Neural progenitor cell (in vitro differentiated cells): ENCODE data around the gene OGN. TPM values are rescaled to one million over a fixed set of nuclear protein-coding genes. Genes with fewer than 3 reads are reported as not detected.

Experiments used
- DNase-seq: peaks from one replicate; pipeline ENCODE4 v3.0.0-alpha.2; 2016; ENCODE audit warnings: low spot score
- H2AFZ ChIP-seq: fragments of 200-600 bp; sonication (generic); replicated peaks from 2 replicates; pipeline ENCODE4 v1.6.1; 2016; ENCODE audit warnings: antibody characterized with exemption
- H3F3A ChIP-seq: fragments of 200-600 bp; sonication (generic); 2 replicates; pipeline ENCODE4 v1.6.1; 2016; ENCODE audit warnings: antibody characterized with exemption, low read depth
- H3K27ac ChIP-seq: fragments of 200-600 bp; sonication (generic); 2 replicates; pipeline ENCODE4 v1.5.1; 2016; ENCODE audit warnings: mild to moderate bottlenecking
- H3K27me3 ChIP-seq: fragments of 200-600 bp; sonication (generic); 2 replicates; pipeline ENCODE4 v1.6.1; 2016; ENCODE audit warnings: mild to moderate bottlenecking, moderate library complexity
- H3K36me3 ChIP-seq: fragments of 200-600 bp; sonication (generic); 2 replicates; pipeline ENCODE4 v1.5.1; 2016
- H3K4me1 ChIP-seq: fragments of 200-600 bp; sonication (generic); 2 replicates; pipeline ENCODE4 v1.6.1; 2016; ENCODE audit warnings: mixed run types
- H3K4me2 ChIP-seq: fragments of 200-600 bp; sonication (generic); 2 replicates; pipeline ENCODE4 v1.6.1; 2016
- H3K4me3 ChIP-seq: fragments of 200-600 bp; sonication (generic); 2 replicates; pipeline ENCODE4 v1.5.1; 2016
- H3K79me2 ChIP-seq: fragments of 200-600 bp; sonication (generic); 2 replicates; pipeline ENCODE4 v1.6.1; 2016; ENCODE audit warnings: low read depth
- H3K9ac ChIP-seq: fragments of 200-600 bp; sonication (generic); 2 replicates; pipeline ENCODE4 v1.6.1; 2016
- H3K9me3 ChIP-seq: fragments of 200-600 bp; sonication (generic); 2 replicates; pipeline ENCODE4 v1.5.1; 2016; ENCODE audit warnings: low read depth
- H4K20me1 ChIP-seq: fragments of 200-600 bp; sonication (generic); 2 replicates; pipeline ENCODE4 v1.6.1; 2016; ENCODE audit warnings: low read depth
- H3K27ac Mint-ChIP-seq: 3 replicates; pipeline ENCODE4 v1.8.0; 2021; ENCODE audit warnings: mixed read lengths
- H3K27me3 Mint-ChIP-seq: 2 replicates; pipeline ENCODE4 v1.8.0; 2022; ENCODE audit warnings: low read depth, mild to moderate bottlenecking, inconsistent platforms, moderate library complexity, mixed read lengths; ENCODE audit not compliant: insufficient read depth
- H3K36me3 Mint-ChIP-seq: 3 replicates; pipeline ENCODE4 v1.8.0; 2021; ENCODE audit warnings: mixed read lengths
- H3K4me1 Mint-ChIP-seq: 3 replicates; pipeline ENCODE4 v1.8.0; 2021; ENCODE audit warnings: mixed read lengths
- H3K4me3 Mint-ChIP-seq: 3 replicates; pipeline ENCODE4 v1.8.0; 2021; ENCODE audit warnings: mild to moderate bottlenecking, moderate library complexity, mixed read lengths
- H3K9me3 Mint-ChIP-seq: 3 replicates; pipeline ENCODE4 v1.8.0; 2020; ENCODE audit warnings: mixed read lengths
- CTCF ChIP-seq: fragments of 200-600 bp; sonication (generic); IDR thresholded peaks from 2 replicates; pipeline ENCODE4 v1.5.1; 2017; ENCODE audit warnings: antibody characterized with exemption, mild to moderate bottlenecking
- EZH2 ChIP-seq: fragments of 200-600 bp; sonication (generic); IDR thresholded peaks from 2 replicates; pipeline ENCODE4 v1.6.1; 2017; ENCODE audit warnings: antibody characterized with exemption, mild to moderate bottlenecking, moderate library complexity
- EZH2phosphoT487 ChIP-seq: fragments of 200-600 bp; sonication (generic); IDR thresholded peaks from 2 replicates; pipeline ENCODE4 v1.6.1; 2017; ENCODE audit warnings: antibody characterized with exemption
- total RNA-seq: library from RNA; depleted of rRNA; stranded (reverse); fragments of >200 nt; gene quantifications from 2 replicates; pipeline ENCODE4 v1.2.3, GENCODE V29; 2015; ENCODE audit warnings: low replicate concordance

The OGN gene
- total RNA-seq, 1 donor from 2014 or later: not detected

GRCh38 chr9:92406477-92406876 lies 2.1 kb upstream of the OGN start:
- Histone ChIP-seq H3K4me1 (no peaks in the 10 kb centered on the region), H3K9ac (no peak overlapping the region), H3K27me3 (no peaks in the 10 kb centered on the region), H3K36me3 (no peaks in the 10 kb centered on the region), H3F3A (no peaks in the 10 kb centered on the region), H3K27ac (no peak overlapping the region), H2AFZ (no peak overlapping the region), H3K4me2 (no peak overlapping the region), H3K79me2 (no peaks in the 10 kb centered on the region), H3K9me3 (no peaks in the 10 kb centered on the region), H3K4me3 (no peak overlapping the region), H4K20me1 (no peaks in the 10 kb centered on the region)
- Mint-ChIP-seq H3K27ac (no peak overlapping the region), H3K4me1 (peaks cover 3% of the 10 kb centered on the region), H3K9me3 (no peaks in the 10 kb centered on the region), H3K36me3 (no peaks in the 10 kb centered on the region), H3K4me3 (no peak overlapping the region), H3K27me3 (no peaks in the 10 kb centered on the region)
- TF ChIP-seq EZH2phosphoT487 (no peak), CTCF (no peak), EZH2 (no peak)
- DNase-seq: no peak

DNA sequence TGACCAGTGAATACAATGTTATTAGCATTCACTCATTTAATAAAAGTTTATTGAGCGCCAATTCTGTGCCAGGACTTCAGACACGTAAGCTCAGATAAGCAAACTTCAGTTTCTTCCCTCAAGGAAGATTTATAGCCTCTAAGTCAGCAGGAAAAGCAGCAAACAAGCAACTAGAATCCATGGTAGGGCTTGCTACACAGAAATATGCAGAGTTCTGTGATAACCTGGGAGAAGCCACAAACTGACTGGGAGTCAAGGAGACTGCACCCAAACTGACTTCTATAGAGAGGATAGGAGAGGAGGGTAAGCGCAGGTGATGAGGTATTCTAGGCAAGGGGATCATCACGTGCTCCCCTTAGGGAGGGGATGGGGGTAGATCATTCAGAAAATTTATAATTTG lies 1.4 kb upstream of the OGN start:
- Histone ChIP-seq H3K4me1 (no peaks in the 10 kb centered on the region), H2AFZ (no peak overlapping the region), H3K36me3 (no peaks in the 10 kb centered on the region), H3K4me3 (no peak overlapping the region), H3K9me3 (no peaks in the 10 kb centered on the region), H3K4me2 (no peak overlapping the region), H3K27me3 (no peaks in the 10 kb centered on the region), H3K27ac (no peak overlapping the region), H3F3A (no peaks in the 10 kb centered on the region), H3K79me2 (no peaks in the 10 kb centered on the region), H3K9ac (no peak overlapping the region), H4K20me1 (no peaks in the 10 kb centered on the region)
- no peak overlapping the region for H3K27ac Mint-ChIP-seq
- H3K27me3 Mint-ChIP-seq: no peaks in the 10 kb centered on the region
- no peak for DNase-seq
- H3K9me3 Mint-ChIP-seq: no peaks in the 10 kb centered on the region
- H3K36me3 Mint-ChIP-seq: no peaks in the 10 kb centered on the region
- peaks cover 3% of the 10 kb centered on the region for H3K4me1 Mint-ChIP-seq
- TF ChIP-seq EZH2phosphoT487: no peak
- no peak for TF ChIP-seq EZH2
- TF ChIP-seq CTCF: no peak
- no peak overlapping the region for H3K4me3 Mint-ChIP-seq

GRCh38 chr9:92402826-92403745 lies 1.3 kb downstream of the OGN start:
- Mint-ChIP-seq H3K4me1 (peaks cover 3% of the 10 kb centered on the region), H3K27ac (no peak overlapping the region), H3K27me3 (no peaks in the 10 kb centered on the region), H3K4me3 (no peak overlapping the region), H3K9me3 (no peaks in the 10 kb centered on the region), H3K36me3 (no peaks in the 10 kb centered on the region)
- DNase-seq: no peak
- Histone ChIP-seq H3K9me3 (no peaks in the 10 kb centered on the region), H3K79me2 (no peaks in the 10 kb centered on the region), H3K4me1 (no peaks in the 10 kb centered on the region), H3K9ac (no peak overlapping the region), H3F3A (no peaks in the 10 kb centered on the region), H3K4me3 (no peak overlapping the region), H3K27ac (no peak overlapping the region), H3K4me2 (no peak overlapping the region), H4K20me1 (no peaks in the 10 kb centered on the region), H2AFZ (no peak overlapping the region), H3K27me3 (no peaks in the 10 kb centered on the region), H3K36me3 (no peaks in the 10 kb centered on the region)
- TF ChIP-seq CTCF (no peak), EZH2 (no peak), EZH2phosphoT487 (no peak)
